ENCODE data around the gene SCYGR5. TPM values are rescaled to one million over a fixed set of nuclear protein-coding genes. Genes with fewer than 3 reads are reported as not detected.

SCYGR5 gene
- total and polyA plus RNA-seq, 2 experiments from 2014 or later: not detected

GRCh38 chr2:227677928-227678327, 11.3 kb downstream of the SCYGR5 start (continued):
- TF ChIP-seq STAT1 (IDR thresholded peaks at IDR 0.05; ENCODE audit: unreplicated experiment): no peak
- TF ChIP-seq POLR2AphosphoS5 (IDR thresholded peaks at IDR 0.05; ENCODE audit: low read depth): no peak
- TF ChIP-seq ZNF331 (CRISPR knock-in tag; IDR thresholded peaks at IDR 0.05; ENCODE audit: low read depth): no peak

GRCh38 chr2:227684258-227684657, 17.7 kb downstream of the SCYGR5 start:
- H3K27ac ChIP-seq (ENCODE audit: low read depth): no peak overlapping the region
- no peaks in the 10 kb centered on the region for H3K27me3 ChIP-seq (ENCODE audit: insufficient read depth)
- H3F3A ChIP-seq (replicated peaks; ENCODE audit: low read depth): no peaks in the 10 kb centered on the region
- no peaks in the 10 kb centered on the region for H3K4me1 ChIP-seq (ENCODE audit: insufficient read depth)
- Mint-ChIP-seq H3K9me3 (no peaks in the 10 kb centered on the region), H3K36me3 (ENCODE audit: low read depth) (no peaks in the 10 kb centered on the region), H3K4me3 (no peak overlapping the region), H3K27ac (no peak overlapping the region), H3K4me1 (no peaks in the 10 kb centered on the region), H3K27me3 (ENCODE audit: insufficient read depth, low read depth, poor library complexity) (no peaks in the 10 kb centered on the region)
- no peak for TF ChIP-seq JUNB (IDR thresholded peaks at IDR 0.05; ENCODE audit: unreplicated experiment)
- no peak for TF ChIP-seq ZNF114 (CRISPR knock-in tag; IDR thresholded peaks at IDR 0.05)
- no peak for TF ChIP-seq CREB1 (CRISPR knock-in tag; IDR thresholded peaks at IDR 0.05; ENCODE audit: low read depth)
- no peak for TF ChIP-seq POLR2AphosphoS5 (IDR thresholded peaks at IDR 0.05; ENCODE audit: low read depth)
- TF ChIP-seq ZNF331 (CRISPR knock-in tag; IDR thresholded peaks at IDR 0.05; ENCODE audit: low read depth): no peak
- no peak for TF ChIP-seq ZNF462 (CRISPR knock-in tag; IDR thresholded peaks at IDR 0.05)
- TF ChIP-seq EZH2phosphoT487 (IDR thresholded peaks at IDR 0.05; ENCODE audit: unreplicated experiment): no peak
- TF ChIP-seq NANOG (IDR thresholded peaks at IDR 0.05; ENCODE audit: borderline replicate concordance): no peak
- TF ChIP-seq STAT1 (IDR thresholded peaks at IDR 0.05; ENCODE audit: unreplicated experiment): no peak
- TF ChIP-seq REST (IDR thresholded peaks at IDR 0.05; ENCODE audit: unreplicated experiment): no peak
- no peak for TF ChIP-seq CTCF (conservative IDR thresholded peaks at IDR 0.05; ENCODE audit: low read depth in 2 of 2)
- no peak for TF ChIP-seq EZH2 (IDR thresholded peaks at IDR 0.05; ENCODE audit: low read depth, unreplicated experiment)
- no peak for TF ChIP-seq ETS1 (IDR thresholded peaks at IDR 0.05)
- H4K20me1 ChIP-seq (replicated peaks; ENCODE audit: insufficient read depth): no peaks in the 10 kb centered on the region
- no peaks in the 10 kb centered on the region for H3K9me2 ChIP-seq (ENCODE audit: insufficient read depth)
- H2AFZ ChIP-seq: no peak overlapping the region
- no peaks in the 10 kb centered on the region for H3K79me2 ChIP-seq (replicated peaks; ENCODE audit: insufficient read depth)
- no peak overlapping the region for H3K4me2 ChIP-seq
- H3K4me3 ChIP-seq: no peak overlapping the region
- no peak for DNase-seq (ENCODE audit: low spot score)
- no peak for ATAC-seq
- H3K36me3 ChIP-seq (ENCODE audit: insufficient read depth): no peaks in the 10 kb centered on the region
